ENCODE data around the gene KCND2. TPM values are rescaled to one million over a fixed set of nuclear protein-coding genes. Genes with fewer than 3 reads are reported as not detected.

The KCND2 gene
- total and polyA plus RNA-seq, 2 of the 8 experiments (the other 6 are each of a cell fraction or from before 2014, with no cell fraction given): 4.6 to 7.7 TPM

DNA sequence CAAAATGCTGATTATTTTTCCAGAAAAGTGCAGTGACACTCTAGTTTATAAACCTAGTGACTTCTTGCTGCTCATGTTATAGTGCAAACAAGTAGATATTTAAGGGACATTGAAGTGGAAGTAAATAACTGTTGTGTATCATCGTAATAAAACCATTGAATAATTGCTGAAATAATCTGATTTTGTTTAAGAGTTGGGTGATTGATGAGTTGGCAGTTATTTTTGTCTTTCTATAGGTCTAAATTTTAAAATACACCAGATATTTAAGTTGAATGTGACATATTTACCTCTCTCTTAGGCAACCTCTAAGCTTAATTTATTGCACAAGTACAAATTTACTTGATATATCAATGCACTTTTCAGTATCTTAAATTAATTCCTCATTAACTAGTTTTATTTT, 392.1 kb downstream of the KCND2 start (continued):
- TF ChIP-seq RNF2 (IDR thresholded peaks at IDR 0.05; ENCODE audit: borderline replicate concordance, low read depth, low read length, missing control alignments, poor library complexity, severe bottlenecking) (no peak), YY1 (IDR thresholded peaks at IDR 0.05; ENCODE audit: low read depth, low read length) (no peak)
- TF ChIP-seq, protein P1, sequence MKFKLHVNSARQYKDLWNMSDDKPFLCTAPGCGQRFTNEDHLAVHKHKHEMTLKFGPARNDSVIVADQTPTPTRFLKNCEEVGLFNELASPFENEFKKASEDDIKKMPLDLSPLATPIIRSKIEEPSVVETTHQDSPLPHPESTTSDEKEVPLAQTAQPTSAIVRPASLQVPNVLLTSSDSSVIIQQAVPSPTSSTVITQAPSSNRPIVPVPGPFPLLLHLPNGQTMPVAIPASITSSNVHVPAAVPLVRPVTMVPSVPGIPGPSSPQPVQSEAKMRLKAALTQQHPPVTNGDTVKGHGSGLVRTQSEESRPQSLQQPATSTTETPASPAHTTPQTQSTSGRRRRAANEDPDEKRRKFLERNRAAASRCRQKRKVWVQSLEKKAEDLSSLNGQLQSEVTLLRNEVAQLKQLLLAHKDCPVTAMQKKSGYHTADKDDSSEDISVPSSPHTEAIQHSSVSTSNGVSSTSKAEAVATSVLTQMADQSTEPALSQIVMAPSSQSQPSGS (IDR thresholded peaks at IDR 0.05; ENCODE audit: low read length): no peak
